GM23338 (cell line): ENCODE data around the gene TMEM239. TPM values are rescaled to one million over a fixed set of nuclear protein-coding genes. Genes with fewer than 3 reads are reported as not detected.

ENCODE experiments used
- ATAC-seq: fragments of 200-7000 bp; cut with Tn5 transposase; 3 replicates; pipeline ENCODE4 v1.9.1; 2020
- DNase-seq: peaks from one replicate; pipeline ENCODE4 v3.0.0-alpha.2; 2015; ENCODE audit warnings: low spot score
- H2AFZ ChIP-seq: fragments of 200-600 bp; sonication (generic); 2 replicates; pipeline ENCODE4 v1.8.0; 2016; ENCODE audit warnings: antibody characterized with exemption, mild to moderate bottlenecking, moderate library complexity
- H3F3A ChIP-seq: fragments of 200-600 bp; sonication (generic); replicated peaks from 2 replicates; pipeline ENCODE4 v1.8.0; 2017; ENCODE audit warnings: antibody characterized with exemption, mixed run types, low read depth
- H3K27ac ChIP-seq: fragments of 200-600 bp; sonication (generic); 2 replicates; pipeline ENCODE4 v1.6.1; 2016; ENCODE audit warnings: low read depth
- H3K27me3 ChIP-seq: fragments of 200-600 bp; sonication (generic); 2 replicates; pipeline ENCODE4 v1.8.0; 2016; ENCODE audit warnings: mild to moderate bottlenecking, mixed run types, moderate library complexity; ENCODE audit not compliant: insufficient read depth
- H3K36me3 ChIP-seq: fragments of 200-600 bp; sonication (generic); 2 replicates; pipeline ENCODE4 v1.8.0; 2016; ENCODE audit warnings: mild to moderate bottlenecking; ENCODE audit not compliant: insufficient read depth
- H3K4me1 ChIP-seq: fragments of 200-600 bp; sonication (generic); 2 replicates; pipeline ENCODE4 v1.8.0; 2016; ENCODE audit warnings: mild to moderate bottlenecking, moderate library complexity; ENCODE audit not compliant: insufficient read depth
- H3K4me2 ChIP-seq: fragments of 200-600 bp; sonication (generic); 2 replicates; pipeline ENCODE4 v1.7.1; 2017; ENCODE audit warnings: mixed run types
- H3K4me3 ChIP-seq: fragments of 200-600 bp; sonication (generic); 2 replicates; pipeline ENCODE4 v1.6.1; 2016; ENCODE audit warnings: mixed run types
- H3K79me2 ChIP-seq: fragments of 200-600 bp; sonication (generic); replicated peaks from 2 replicates; pipeline ENCODE4 v1.8.0; 2017; ENCODE audit warnings: mild to moderate bottlenecking; ENCODE audit not compliant: insufficient read depth
- H3K9me2 ChIP-seq: fragments of 200-600 bp; sonication (generic); 2 replicates; pipeline ENCODE4 v1.8.0; 2017; ENCODE audit not compliant: insufficient read depth
- H4K20me1 ChIP-seq: fragments of 200-600 bp; sonication (generic); replicated peaks from 2 replicates; pipeline ENCODE4 v1.8.0; 2017; ENCODE audit warnings: mild to moderate bottlenecking; ENCODE audit not compliant: insufficient read depth
- H3K27ac Mint-ChIP-seq: 2 replicates; pipeline ENCODE4 v1.8.0; 2020; ENCODE audit warnings: inconsistent platforms, mild to moderate bottlenecking, moderate library complexity, mixed read lengths
- H3K27me3 Mint-ChIP-seq: 3 replicates; pipeline ENCODE4 v1.8.0; 2022; ENCODE audit warnings: low read depth, mild to moderate bottlenecking, moderate library complexity, mixed read lengths, inconsistent platforms; ENCODE audit not compliant: insufficient read depth, poor library complexity
- H3K36me3 Mint-ChIP-seq: 3 replicates; pipeline ENCODE4 v1.8.0; 2021; ENCODE audit warnings: low read depth, mild to moderate bottlenecking, inconsistent platforms, moderate library complexity, mixed read lengths
- H3K4me1 Mint-ChIP-seq: 3 replicates; pipeline ENCODE4 v1.8.0; 2020; ENCODE audit warnings: mild to moderate bottlenecking, inconsistent platforms, mixed read lengths
- H3K4me3 Mint-ChIP-seq: 3 replicates; pipeline ENCODE4 v1.8.0; 2021; ENCODE audit warnings: moderate library complexity, mild to moderate bottlenecking, inconsistent platforms, mixed read lengths
- H3K9me3 Mint-ChIP-seq: 3 replicates; pipeline ENCODE4 v1.8.0; 2020; ENCODE audit warnings: moderate library complexity, mild to moderate bottlenecking, inconsistent platforms, mixed read lengths
- CREB1 ChIP-seq: fragments of 250-450 bp; sonication (Bioruptor Pico); IDR thresholded peaks from 2 replicates; pipeline ENCODE4 v1.5.0; 2020; ENCODE audit warnings: low read depth, mild to moderate bottlenecking, moderate library complexity
- CTCF ChIP-seq, 2 experiments: fragments of 200-600 bp in 1 of 2; sonication (generic) in 1 of 2; conservative IDR thresholded peaks; 2 replicates each; pipeline versions ENCODE4 v1.5.1 to v1.6.1; 2016 to 2017; ENCODE audit warnings: antibody characterized with exemption in 2 of 2, low read depth in 2 of 2, mild to moderate bottlenecking in 2 of 2, moderate library complexity in 1 of 2
- ETS1 ChIP-seq: IDR thresholded peaks from 2 replicates; pipeline ENCODE4 v1.6.1; 2016; ENCODE audit warnings: antibody characterized with exemption
- EZH2 ChIP-seq: fragments of 200-600 bp; sonication (generic); IDR thresholded peaks from one replicate; pipeline ENCODE4 v1.8.0; 2017; ENCODE audit warnings: antibody characterized with exemption, mild to moderate bottlenecking, low read depth; ENCODE audit not compliant: unreplicated experiment
- EZH2phosphoT487 ChIP-seq: fragments of 200-600 bp; sonication (generic); IDR thresholded peaks from one replicate; pipeline ENCODE4 v1.8.1; 2018; ENCODE audit warnings: antibody characterized with exemption; ENCODE audit not compliant: unreplicated experiment
- JUNB ChIP-seq: IDR thresholded peaks from one replicate; pipeline ENCODE4 v1.6.1; 2016; ENCODE audit warnings: antibody characterized with exemption; ENCODE audit not compliant: unreplicated experiment
- NANOG ChIP-seq: IDR thresholded peaks from 2 replicates; pipeline ENCODE4 v1.6.1; 2016; ENCODE audit warnings: antibody characterized with exemption, borderline replicate concordance
- POLR2AphosphoS5 ChIP-seq: IDR thresholded peaks from 2 replicates; pipeline ENCODE4 v1.6.1; 2016; ENCODE audit warnings: antibody characterized with exemption, low read depth
- REST ChIP-seq: IDR thresholded peaks from one replicate; pipeline ENCODE4 v1.6.1; 2018; ENCODE audit warnings: antibody characterized with exemption; ENCODE audit not compliant: unreplicated experiment
- STAT1 ChIP-seq: IDR thresholded peaks from one replicate; pipeline ENCODE4 v1.6.1; 2016; ENCODE audit warnings: antibody characterized with exemption; ENCODE audit not compliant: unreplicated experiment
- ZNF114 ChIP-seq: fragments of 250-450 bp; sonication (Bioruptor Pico); IDR thresholded peaks from 2 replicates; pipeline ENCODE4 v1.5.0; 2020; ENCODE audit warnings: mild to moderate bottlenecking, moderate library complexity
- ZNF331 ChIP-seq: fragments of 250-450 bp; sonication (Bioruptor Pico); IDR thresholded peaks from 2 replicates; pipeline ENCODE4 v1.5.0; 2020; ENCODE audit warnings: low read depth, mild to moderate bottlenecking, moderate library complexity
- ZNF462 ChIP-seq: fragments of 250-450 bp; sonication (Bioruptor Pico); IDR thresholded peaks from 2 replicates; pipeline ENCODE4 v1.5.0; 2020; ENCODE audit warnings: mild to moderate bottlenecking, moderate library complexity
- long read RNA-seq: library from polyadenylated mRNA; unstranded; transcript quantifications from one replicate; pipeline ENCODE4 v2.0.0, GENCODE V29; 2020; ENCODE audit not compliant: unreplicated experiment
- polyA plus RNA-seq: library from polyadenylated mRNA; unstranded; fragments of >200 nt; fragmentation: Nextera tagmentation; extraction: Ambion mirVana; gene quantifications from 2 replicates; pipeline ENCODE4 v1.2.1, GENCODE V29; 2016
- total RNA-seq: library from RNA; depleted of rRNA; stranded (reverse); fragments of >200 nt; shearing (Covaris generic); gene quantifications from 2 replicates; pipeline ENCODE4 v1.2.3, GENCODE V29; 2014; rRNA removed

TMEM239 gene
- not detected in 2 replicates for total RNA-seq
- not detected in 2 replicates for polyA plus RNA-seq
- long read RNA-seq: 0 reads

- H3K36me3 ChIP-seq: no peaks in the 10 kb centered on the region
- no peak within 1 kb of the TSS for H3K4me3 ChIP-seq
- TF ChIP-seq ZNF331: no peak
- no peak for TF ChIP-seq JUNB
- no peak for TF ChIP-seq ZNF462
- no peak for TF ChIP-seq CREB1 (CRISPR knock-in tag)
- TF ChIP-seq EZH2: no peak
- TF ChIP-seq NANOG: no peak
- no peak for TF ChIP-seq STAT1
- TF ChIP-seq ZNF114 (CRISPR knock-in tag): no peak
- no peak for TF ChIP-seq CTCF (conservative IDR thresholded peaks at IDR 0.05; ENCODE audit: low read depth in 2 of 2)
- no peak for TF ChIP-seq REST
- TF ChIP-seq ETS1: no peak
- TF ChIP-seq POLR2AphosphoS5: no peak
- TF ChIP-seq EZH2phosphoT487: no peak
- H3K27me3 Mint-ChIP-seq: peaks cover 23% of the 10 kb centered on the region
- no peaks in the 10 kb centered on the region for H3K9me2 ChIP-seq
- H3K4me1 Mint-ChIP-seq: peaks cover 8% of the 10 kb centered on the region
- no peaks in the 10 kb centered on the region for H3F3A ChIP-seq
- H2AFZ ChIP-seq: no peak within 1 kb of the TSS
- no peak for DNase-seq
- no peak within 1 kb of the TSS for H3K4me3 Mint-ChIP-seq
- peaks cover 3% of the 10 kb centered on the region; the same call in 1 of the 3 replicates for H3K36me3 Mint-ChIP-seq
- no peak within 1 kb of the TSS for H3K4me2 ChIP-seq
- peaks cover 56% of the 10 kb centered on the region for H3K27me3 ChIP-seq
- H3K9me3 Mint-ChIP-seq: peaks cover 9% of the 10 kb centered on the region
- H3K27ac ChIP-seq: no peak within 1 kb of the TSS
- ATAC-seq: no peak
- no peak within 1 kb of the TSS for H3K27ac Mint-ChIP-seq
- no peaks in the 10 kb centered on the region for H4K20me1 ChIP-seq
- 0 out of 2 replicates have a peak, but pooled peaks cover 4% of the 10 kb centered on the region for H3K4me1 ChIP-seq
- H3K79me2 ChIP-seq: no peaks in the 10 kb centered on the region
These were observed at the start of gene TMEM239 for GRCh38 chr20:2816030-2816582. TSS of gene TMEM239 (plus strand) at chr20:2816364. CDS start at chr20:2816555, 191 bp downstream.
